HG03097 (cell line): ENCODE results near the gene RAB4B.
"Not testable (repeated sequence)": the region's sequence is repeated elsewhere in the genome, so short reads cannot be mapped to it uniquely, and the experiment has no call there.

Experiments used
- ATAC-seq: cut with Tn5 transposase; IDR thresholded peaks from one replicate; pipeline ENCODE4 v1.9.1; 2021; ENCODE audit not compliant: unreplicated experiment, low FRiP score

Gene RAB4B

DNA sequence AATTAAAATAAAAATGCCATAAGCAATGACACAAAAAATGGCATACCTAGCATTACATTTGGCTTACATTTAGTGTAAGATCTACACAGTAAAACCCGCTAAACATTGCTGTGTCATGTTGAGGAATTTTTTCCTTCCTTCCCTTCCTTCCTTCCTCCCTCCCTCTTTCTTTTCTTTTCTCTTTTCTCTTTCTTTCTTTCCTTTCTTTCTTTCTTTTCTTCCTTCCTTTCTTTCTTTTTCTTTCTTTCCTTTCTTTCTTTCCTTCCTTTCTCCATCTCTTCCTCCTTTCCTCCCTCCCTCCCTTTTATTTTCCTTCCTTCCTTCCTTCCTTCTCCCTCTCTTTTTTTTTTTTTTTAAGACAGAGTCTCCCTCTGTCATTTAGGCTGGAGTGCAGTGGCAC, 60.4 kb downstream of the RAB4B start:
- ATAC-seq = not testable (repeated sequence)

DNA sequence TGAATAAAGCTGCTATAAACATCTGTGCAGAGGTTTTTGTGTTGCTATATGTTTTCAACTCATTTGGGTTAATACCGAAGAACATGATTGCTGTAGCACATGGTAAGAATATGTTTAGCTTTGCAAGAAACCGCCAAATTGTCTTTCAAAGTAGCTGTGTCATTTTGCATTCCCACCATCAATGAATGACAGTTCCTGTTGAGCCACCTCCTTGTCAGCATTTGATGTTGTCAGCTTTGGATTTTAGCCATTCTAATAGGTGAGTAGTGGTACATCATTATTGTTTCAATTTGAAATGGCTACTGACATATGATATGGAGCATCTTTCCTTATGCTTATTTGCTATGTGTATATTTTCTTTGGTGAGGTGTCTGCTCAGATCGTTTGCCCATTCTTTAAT, 64.0 kb downstream of the RAB4B start:
- ATAC-seq = not testable (repeated sequence)

DNA sequence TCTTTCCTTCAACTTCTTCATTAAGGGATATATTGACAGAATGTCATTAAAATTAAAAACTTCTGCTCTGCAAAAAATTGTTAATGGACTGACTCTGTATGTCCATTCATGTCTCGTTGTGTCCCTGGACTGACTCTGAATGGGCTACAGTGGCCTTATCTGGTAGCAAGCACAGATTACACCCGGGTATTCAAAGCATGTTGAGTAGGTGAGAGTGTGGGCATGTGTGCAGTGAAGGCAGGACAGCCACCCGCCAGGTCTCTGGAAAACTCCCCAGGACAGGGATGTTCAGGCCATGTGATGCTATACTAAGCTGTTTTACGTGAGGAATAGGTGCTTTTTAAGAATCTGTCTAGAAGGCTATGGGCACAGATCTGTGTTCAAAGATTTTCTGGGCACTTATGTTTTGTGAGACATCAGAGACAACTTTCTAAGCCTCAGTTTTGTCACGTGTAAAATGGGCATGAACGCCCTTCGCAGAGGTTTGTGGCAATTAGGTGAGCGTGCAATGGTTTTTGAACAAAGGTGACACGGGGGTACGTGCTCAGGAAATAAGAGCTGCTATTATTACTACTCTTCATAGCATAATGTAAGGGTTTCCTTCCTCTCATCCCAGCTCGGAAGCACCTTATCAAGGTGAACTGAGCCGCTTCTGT, 65.1 kb downstream of the RAB4B start:
- ATAC-seq = not testable (repeated sequence)

DNA sequence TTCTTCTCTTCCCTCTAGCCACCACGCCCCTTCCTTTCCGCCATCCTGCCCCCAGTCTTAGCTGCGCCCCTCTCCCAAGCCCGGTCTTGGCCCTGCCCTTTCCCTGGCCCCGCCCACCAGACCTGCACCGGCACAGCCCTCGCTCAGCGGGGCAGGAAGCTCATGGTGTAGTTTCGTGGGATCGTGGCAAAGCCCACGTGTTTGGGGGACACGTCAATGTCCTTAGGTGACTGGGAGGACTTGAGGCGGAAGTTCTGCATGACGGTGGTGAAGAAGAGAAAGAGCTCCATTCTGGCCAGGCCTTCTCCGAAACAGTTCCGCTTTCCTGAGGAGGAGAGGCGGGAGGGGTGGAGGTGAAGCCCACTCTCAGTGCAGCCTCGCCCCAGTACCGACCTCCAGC, 65.6 kb downstream of the RAB4B start:
- ATAC-seq = not testable (repeated sequence)
